Fibroblast of lung (primary cell): Measurements from ENCODE around the gene GRB10.

Source experiments
- EZH2 ChIP-seq: IDR thresholded peaks from 2 replicates; pipeline ENCODE4 v1.5.1; 2012; ENCODE audit warnings: low read length, control low read depth, mild to moderate bottlenecking; ENCODE audit errors: missing control alignments
- TF ChIP-seq, protein P1 (sequence below), 2 donors: IDR thresholded peaks in 1 of 2; conservative IDR thresholded peaks in 1 of 2; 1 replicate in 1 of 2; 2 replicates in 1 of 2; pipeline ENCODE4 v1.5.1; 2011 to 2012; ENCODE audit warnings: low read length in 2 of 2, control low read depth in 1 of 2, inconsistent platforms in 1 of 2, low read depth in 1 of 2, mild to moderate bottlenecking in 1 of 2

DNA sequence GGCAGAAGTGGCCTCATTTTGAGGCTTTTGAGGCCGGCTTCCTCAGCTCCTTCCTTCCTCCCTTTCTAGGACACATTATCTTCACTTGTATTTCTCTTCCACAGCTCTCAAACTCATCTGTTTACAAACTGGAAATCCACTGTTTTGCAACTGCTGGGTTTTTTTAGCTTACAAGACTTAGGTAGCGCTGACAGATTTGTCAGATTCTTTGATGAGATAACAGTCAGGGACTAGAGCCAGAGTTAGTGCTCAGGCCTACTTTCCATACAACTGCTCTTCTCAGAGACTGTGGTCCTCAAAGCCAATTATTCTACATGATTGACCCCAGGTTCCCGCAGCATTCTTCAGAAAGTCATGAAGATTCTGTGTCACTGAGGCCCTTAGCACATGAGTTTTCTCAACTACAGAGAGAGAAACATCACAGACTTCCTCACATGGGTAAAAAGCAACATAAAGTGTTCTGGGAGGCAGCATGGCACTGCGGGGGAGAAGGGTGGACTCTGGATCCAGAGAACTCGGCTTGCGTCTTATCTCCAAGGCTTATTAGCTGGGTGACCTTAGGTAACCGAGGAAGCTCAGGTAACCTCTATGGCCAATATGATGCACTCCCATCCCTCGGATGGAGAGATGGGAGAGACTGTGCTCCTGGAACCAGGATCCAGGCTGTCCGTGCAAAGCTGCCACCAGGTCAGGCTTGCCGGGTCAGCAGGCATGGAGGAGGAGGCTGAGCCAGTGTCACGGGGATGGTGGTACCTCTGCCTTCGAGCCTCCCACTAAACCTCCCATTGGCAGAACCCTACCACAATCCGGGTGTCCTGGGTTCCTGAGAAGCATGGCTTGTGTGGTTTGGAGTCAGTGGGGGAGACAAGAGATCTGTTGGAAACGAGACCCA is 228.0 kb downstream of the GRB10 start:
- TF ChIP-seq, protein P1, sequence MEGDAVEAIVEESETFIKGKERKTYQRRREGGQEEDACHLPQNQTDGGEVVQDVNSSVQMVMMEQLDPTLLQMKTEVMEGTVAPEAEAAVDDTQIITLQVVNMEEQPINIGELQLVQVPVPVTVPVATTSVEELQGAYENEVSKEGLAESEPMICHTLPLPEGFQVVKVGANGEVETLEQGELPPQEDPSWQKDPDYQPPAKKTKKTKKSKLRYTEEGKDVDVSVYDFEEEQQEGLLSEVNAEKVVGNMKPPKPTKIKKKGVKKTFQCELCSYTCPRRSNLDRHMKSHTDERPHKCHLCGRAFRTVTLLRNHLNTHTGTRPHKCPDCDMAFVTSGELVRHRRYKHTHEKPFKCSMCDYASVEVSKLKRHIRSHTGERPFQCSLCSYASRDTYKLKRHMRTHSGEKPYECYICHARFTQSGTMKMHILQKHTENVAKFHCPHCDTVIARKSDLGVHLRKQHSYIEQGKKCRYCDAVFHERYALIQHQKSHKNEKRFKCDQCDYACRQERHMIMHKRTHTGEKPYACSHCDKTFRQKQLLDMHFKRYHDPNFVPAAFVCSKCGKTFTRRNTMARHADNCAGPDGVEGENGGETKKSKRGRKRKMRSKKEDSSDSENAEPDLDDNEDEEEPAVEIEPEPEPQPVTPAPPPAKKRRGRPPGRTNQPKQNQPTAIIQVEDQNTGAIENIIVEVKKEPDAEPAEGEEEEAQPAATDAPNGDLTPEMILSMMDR (conservative IDR thresholded peaks at IDR 0.05 in 1 of 2, IDR thresholded peaks at IDR 0.05 in 1 of 2; ENCODE audit: low read depth in 1 of 2, low read length in 2 of 2): no peak
- no peak for TF ChIP-seq EZH2
